WTC11 (cell line): ENCODE measurements around the gene RAMP3.

Experiments
- ATF3 ChIP-seq: sonication (generic); formaldehyde crosslinking; conservative IDR thresholded peaks from 2 replicates; pipeline ENCODE4 v1.8.1; 2022; ENCODE audit warnings: mild to moderate bottlenecking, missing genetic modification reagents
- CBFB ChIP-seq: sonication (generic); formaldehyde crosslinking; IDR thresholded peaks from 2 replicates; pipeline ENCODE4 v1.8.1; 2022; ENCODE audit warnings: mild to moderate bottlenecking, low read depth, missing genetic modification reagents
- CREB1 ChIP-seq: sonication (generic); formaldehyde crosslinking; IDR thresholded peaks from 2 replicates; pipeline ENCODE4 v1.8.0; 2023; ENCODE audit warnings: mild to moderate bottlenecking, missing genetic modification reagents
- CTCF ChIP-seq: fragments of 200-600 bp; IDR thresholded peaks from 2 replicates; pipeline ENCODE4 v1.8.0; 2022; ENCODE audit warnings: antibody characterized with exemption
- E2F5 ChIP-seq: sonication (generic); formaldehyde crosslinking; IDR thresholded peaks from 2 replicates; pipeline ENCODE4 v1.8.1; 2022; ENCODE audit warnings: mild to moderate bottlenecking, moderate library complexity, missing genetic modification reagents
- ELF4 ChIP-seq: sonication (generic); formaldehyde crosslinking; IDR thresholded peaks from 2 replicates; pipeline ENCODE4 v1.8.1; 2022; ENCODE audit warnings: low read depth, mild to moderate bottlenecking, moderate library complexity, missing genetic modification reagents
- NR2C2 ChIP-seq: sonication (generic); formaldehyde crosslinking; IDR thresholded peaks from 2 replicates; pipeline ENCODE4 v1.8.0; 2022; ENCODE audit warnings: mild to moderate bottlenecking, missing genetic modification reagents
- OVOL2 ChIP-seq: fragments of 250-450 bp; sonication (Bioruptor Pico); IDR thresholded peaks from 2 replicates; pipeline ENCODE4 v1.9.0; 2021; ENCODE audit warnings: mild to moderate bottlenecking, borderline replicate concordance
- PREB ChIP-seq: sonication (generic); formaldehyde crosslinking; IDR thresholded peaks from 2 replicates; pipeline ENCODE4 v1.8.1; 2022; ENCODE audit warnings: mild to moderate bottlenecking, missing genetic modification reagents, moderate library complexity, borderline replicate concordance
- SP1 ChIP-seq: sonication (generic); formaldehyde crosslinking; conservative IDR thresholded peaks from 2 replicates; pipeline ENCODE4 v1.8.1; 2022; ENCODE audit warnings: missing genetic modification reagents
- ZBTB21 ChIP-seq: sonication (generic); formaldehyde crosslinking; IDR thresholded peaks from 2 replicates; pipeline ENCODE4 v1.8.1; 2023; ENCODE audit warnings: mild to moderate bottlenecking, missing genetic modification reagents, borderline replicate concordance

- TF ChIP-seq CTCF, result no peak
- TF ChIP-seq CREB1 (CRISPR knock-in tag), result no peak
- no peak for TF ChIP-seq ZBTB21 (CRISPR knock-in tag)
- no peak for TF ChIP-seq CBFB (CRISPR knock-in tag)
- no peak for TF ChIP-seq NR2C2 (CRISPR knock-in tag)
- no peak for TF ChIP-seq ATF3 (CRISPR knock-in tag)
- no peak for TF ChIP-seq ELF4 (CRISPR knock-in tag)
- no peak for TF ChIP-seq PREB (CRISPR knock-in tag)
- TF ChIP-seq SP1 (CRISPR knock-in tag), result no peak
- TF ChIP-seq OVOL2 (CRISPR knock-in tag), result no peak
- TF ChIP-seq E2F5 (CRISPR knock-in tag), result no peak
Observed at GRCh38 chr7:45161842-45162241, 4.3 kb downstream of the RAMP3 start.
